ENCODE results near the gene FURIN. TPM values are rescaled to one million over a fixed set of nuclear protein-coding genes. Genes with fewer than 3 reads are reported as not detected.

FURIN gene
- total and polyA plus RNA-seq, 2 of the 8 experiments (the other 6 are each of a cell fraction or from before 2014, with no cell fraction given), result 15.8 to 32.1 TPM

GRCh38 chr15:90883526-90883975 lies 15.2 kb downstream of the FURIN start:
- 0 out of 2 replicates have a peak overlapping the region, but pooled peaks have one; percentile 42 for H2AFZ ChIP-seq (ENCODE audit: low read length)
- peak overlapping the region; percentile 62 to 72 for H3K4me2 ChIP-seq (ENCODE audit: insufficient read depth in 1 of 2, low read depth in 2 of 2, low read length in 2 of 2)
- 78% methylated on average over 7 of the region's 7 CpGs; no CpG with 5 or more reads in 1 of the 2 experiments for WGBS, 2 experiments (ENCODE audit: extremely low coverage in 1 of 2, insufficient coverage in 1 of 2, insufficient read length in 1 of 2, insufficient replicate concordance in 2 of 2, low coverage in 1 of 2, low lambda C conversion rate in 2 of 2, missing lambda C conversion rate in 1 of 2)
- H4K5ac ChIP-seq (ENCODE audit: insufficient read length, low read depth, low read length), result peak overlapping the region; percentile 0
- ChIA-PET CTCF (ENCODE audit: partially characterized antibody) (interaction anchor here (1.7 to 5.5 kb wide), 8 partner anchors 10 to 70 kb away, joined by 4 to 132 read pairs (median 41); partner anchors contain the start of genes HDDC3, MAN2A2 and UNC45A), POLR2A (ENCODE audit: partially characterized antibody) (interaction anchor here (0.9 to 4.7 kb wide), 6 partner anchors 10 to 46 kb away, joined by 3 to 22 read pairs (median 8); partner anchors contain the start of gene FURIN)
- no peak overlapping the region; a peak in 2 of 7 replicates for H3K9ac ChIP-seq (replicated peaks in 1 of 4; ENCODE audit: extremely low read depth in 1 of 4, low read depth in 3 of 4, low read length in 3 of 4)
- DNase-seq (ENCODE audit: low read depth in 1 of 2, low spot score in 2 of 2) (no peak), FAIRE-seq (no peak)
- no peak overlapping the region for H3K27ac ChIP-seq (ENCODE audit: low read depth, low read length)
- peaks cover 0 to 21% (median 15%) of the 10 kb centered on the region in 4 experiments; a peak in 6 of 7 replicates for H3K4me1 ChIP-seq (replicated peaks in 1 of 4; ENCODE audit: control insufficient read depth in 3 of 4, insufficient read depth in 4 of 4, low read length in 3 of 4)
- H2BK12ac ChIP-seq (ENCODE audit: low read depth, low read length), result peak overlapping the region; percentile 29; the same call in 1 of the 2 replicates
- peaks cover 5 to 12% (median 7%) of the 10 kb centered on the region in 4 experiments; a peak in 4 of 8 replicates for H3K36me3 ChIP-seq (ENCODE audit: control insufficient read depth in 2 of 4, insufficient read depth in 4 of 4, low read length in 3 of 4)
- H4K20me1 ChIP-seq (replicated peaks in 1 of 2; ENCODE audit: control insufficient read depth in 1 of 2, insufficient read depth in 2 of 2, low read length in 2 of 2), result peaks cover 0 to 3% of the 10 kb centered on the region in 2 experiments
- H3K27me3 ChIP-seq (replicated peaks in 1 of 4; ENCODE audit: control insufficient read depth in 3 of 4, extremely low read depth in 1 of 4, insufficient read depth in 3 of 4, low read length in 3 of 4), result no peaks in the 10 kb centered on the region
- peak overlapping the region; percentile 72; the same call in 1 of the 2 replicates for H2BK15ac ChIP-seq (ENCODE audit: low read length)
- H2BK20ac ChIP-seq (ENCODE audit: low read length), result no peak overlapping the region
- H3K23ac ChIP-seq (ENCODE audit: insufficient read length), result no peak overlapping the region
- H2BK120ac ChIP-seq (replicated peaks; ENCODE audit: low read depth, low read length), result no peak overlapping the region
- peak overlapping the region; percentile 66 for H3K4ac ChIP-seq (replicated peaks; ENCODE audit: insufficient read length, low read depth, low read length)
- no peaks in the 10 kb centered on the region; the same call in 1 of the 2 replicates for H3K79me1 ChIP-seq (ENCODE audit: low read depth, low read length)
- no peak overlapping the region for H3K14ac ChIP-seq (ENCODE audit: insufficient read length)
- H2BK5ac ChIP-seq (ENCODE audit: low read depth, low read length), result 0 out of 2 replicates have a peak overlapping the region, but pooled peaks have one; percentile 44
- no peak overlapping the region for H3K56ac ChIP-seq (replicated peaks; ENCODE audit: insufficient read length, low read depth, low read length)
- H3K79me2 ChIP-seq (ENCODE audit: control insufficient read depth in 1 of 2, insufficient read depth in 2 of 2, low read length in 2 of 2), result no peaks in the 10 kb centered on the region
- H3K18ac ChIP-seq (ENCODE audit: extremely low read depth, low read length), result no peak overlapping the region
- H2AK5ac ChIP-seq (ENCODE audit: low read depth, low read length), result no peak overlapping the region
- H4K91ac ChIP-seq (replicated peaks; ENCODE audit: insufficient read length, low read length), result no peak overlapping the region
- H3K4me3 ChIP-seq (ENCODE audit: extremely low read depth in 1 of 4, insufficient read depth in 2 of 4, low read depth in 3 of 4, low read length in 4 of 4), result peak overlapping the region in 3 of 4 experiments; percentile 18 to 57 (median 24); a peak in 6 of 8 replicates
- no peaks in the 10 kb centered on the region; the same call in 1 of the 2 replicates for H3K23me2 ChIP-seq (ENCODE audit: low read depth, low read length)
- no peaks in the 10 kb centered on the region for H3K9me3 ChIP-seq (ENCODE audit: insufficient read depth in 2 of 2, low read depth in 1 of 2, low read length in 1 of 2)
- H4K8ac ChIP-seq (ENCODE audit: extremely low read depth, insufficient read depth, low read length), result no peak overlapping the region; the same call in 1 of the 2 replicates
- TF ChIP-seq HDAC6 (IDR thresholded peaks at IDR 0.05; ENCODE audit: low read depth, low read length), result no peak
- TF ChIP-seq GTF2F1 (IDR thresholded peaks at IDR 0.05; ENCODE audit: borderline replicate concordance, low read depth, low read length), result no peak
- TF ChIP-seq SP4 (IDR thresholded peaks at IDR 0.05; ENCODE audit: low read length), result no peak

All from H1 (cell line).